IPS-20b (cell line): ENCODE results near the gene MYPOP.
A peak's percentile ranks its signal among the peaks of the same experiment; 100 is the strongest.

ENCODE experiments used
- H3K27ac ChIP-seq: one replicate; pipeline ENCODE4 v1.5.1; 2013; ENCODE audit warnings: low read length
- H3K27me3 ChIP-seq: 2 replicates; pipeline ENCODE4 v1.6.1; 2013; ENCODE audit warnings: mild to moderate bottlenecking, low read length, inconsistent platforms; ENCODE audit not compliant: insufficient read depth
- H3K36me3 ChIP-seq: 2 replicates; pipeline ENCODE4 v1.6.1; 2013; ENCODE audit warnings: low read depth, mild to moderate bottlenecking, inconsistent platforms, low read length, moderate library complexity; ENCODE audit not compliant: insufficient read depth
- H3K4me1 ChIP-seq: 2 replicates; pipeline ENCODE4 v1.6.1; 2013; ENCODE audit warnings: mild to moderate bottlenecking, control low read depth, inconsistent platforms, low read length, moderate library complexity; ENCODE audit not compliant: insufficient read depth
- H3K4me3 ChIP-seq: 2 replicates; pipeline ENCODE4 v1.5.1; 2013; ENCODE audit warnings: mild to moderate bottlenecking, low read length, inconsistent platforms
- H3K9ac ChIP-seq: 2 replicates; pipeline ENCODE4 v1.6.1; 2013; ENCODE audit warnings: low read depth, mild to moderate bottlenecking, inconsistent platforms, low read length, moderate library complexity
- H3K9me3 ChIP-seq: 2 replicates; pipeline ENCODE4 v1.6.1; 2013; ENCODE audit warnings: mild to moderate bottlenecking, low read depth, low read length, inconsistent platforms; ENCODE audit not compliant: insufficient read depth

The MYPOP gene

GRCh38 chr19:45887200-45887710 is 15.2 kb downstream of the MYPOP start:
- Histone ChIP-seq H3K27ac (peak overlapping the region; percentile 89), H3K27me3 (no peaks in the 10 kb centered on the region), H3K9ac (peak overlapping the region; percentile 90; the same call in 1 of the 2 replicates), H3K36me3 (no peaks in the 10 kb centered on the region), H3K9me3 (no peaks in the 10 kb centered on the region), H3K4me1 (peaks cover 2% of the 10 kb centered on the region; the same call in 1 of the 2 replicates), H3K4me3 (peak overlapping the region; percentile 81)

- peak overlapping the region; percentile 81 for H3K4me3 ChIP-seq
- peaks cover 9% of the 10 kb centered on the region; the same call in 1 of the 2 replicates for H3K4me1 ChIP-seq
- H3K36me3 ChIP-seq, result no peaks in the 10 kb centered on the region
- peak overlapping the region; percentile 89 for H3K27ac ChIP-seq
- H3K9ac ChIP-seq, result peak overlapping the region; percentile 90
- H3K27me3 ChIP-seq, result no peaks in the 10 kb centered on the region
- no peaks in the 10 kb centered on the region for H3K9me3 ChIP-seq
These were observed 15.8 kb downstream of the MYPOP start for GRCh38 chr19:45886427-45887199.

GRCh38 chr19:45885556-45886426 is 16.6 kb downstream of the MYPOP start, which contains the start of gene IRF2BP1:
Gene IRF2BP1 (minus strand): TSS chr19:45886141. CDS start chr19:45885774, 367 bp downstream.
- Histone ChIP-seq H3K4me1 (peaks cover 15% of the 10 kb centered on the region; the same call in 1 of the 2 replicates), H3K4me3 (peak within 1 kb of the TSS; percentile 81), H3K9me3 (no peaks in the 10 kb centered on the region), H3K36me3 (no peaks in the 10 kb centered on the region), H3K27ac (peak within 1 kb of the TSS; percentile 89), H3K9ac (peak within 1 kb of the TSS; percentile 90), H3K27me3 (no peaks in the 10 kb centered on the region)

GRCh38 chr19:45884682-45885555 is 17.5 kb downstream of the MYPOP start:
- peaks cover 15% of the 10 kb centered on the region; the same call in 1 of the 2 replicates for H3K4me1 ChIP-seq
- peak overlapping the region; percentile 90; the same call in 1 of the 2 replicates for H3K9ac ChIP-seq
- H3K9me3 ChIP-seq, result no peaks in the 10 kb centered on the region
- H3K36me3 ChIP-seq, result no peaks in the 10 kb centered on the region
- H3K4me3 ChIP-seq, result peak overlapping the region; percentile 81; the same call in 1 of the 2 replicates
- H3K27ac ChIP-seq, result no peak overlapping the region
- H3K27me3 ChIP-seq, result no peaks in the 10 kb centered on the region

- no peak overlapping the region for H3K27ac ChIP-seq
- no peaks in the 10 kb centered on the region for H3K27me3 ChIP-seq
- no peak overlapping the region for H3K9ac ChIP-seq
- no peak overlapping the region for H3K4me3 ChIP-seq
- H3K36me3 ChIP-seq, result no peaks in the 10 kb centered on the region
- H3K4me1 ChIP-seq, result peaks cover 15% of the 10 kb centered on the region; the same call in 1 of the 2 replicates
- no peaks in the 10 kb centered on the region for H3K9me3 ChIP-seq
These were observed 18.3 kb downstream of the MYPOP start for GRCh38 chr19:45883881-45884681.

DNA sequence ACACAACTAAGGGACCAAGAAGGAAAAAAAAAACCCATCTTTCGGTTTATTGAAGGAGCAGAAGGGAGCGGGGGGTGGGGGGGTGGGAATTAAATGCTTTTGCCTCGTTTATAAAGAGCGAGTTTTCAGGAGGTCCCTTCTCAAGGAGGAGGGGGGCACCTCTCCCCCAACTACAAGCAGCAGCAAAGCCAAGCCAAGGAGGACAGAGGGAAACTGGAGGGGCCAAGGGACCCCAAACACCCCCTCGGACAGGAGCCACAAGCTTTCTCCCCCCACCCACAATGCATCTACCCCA is 18.9 kb downstream of the MYPOP start:
- no peaks in the 10 kb centered on the region for H3K27me3 ChIP-seq
- H3K9ac ChIP-seq, result no peak overlapping the region
- H3K27ac ChIP-seq, result no peak overlapping the region
- peaks cover 15% of the 10 kb centered on the region; the same call in 1 of the 2 replicates for H3K4me1 ChIP-seq
- H3K4me3 ChIP-seq, result no peak overlapping the region
- H3K36me3 ChIP-seq, result no peaks in the 10 kb centered on the region
- no peaks in the 10 kb centered on the region for H3K9me3 ChIP-seq

GRCh38 chr19:45882652-45883585 is 19.5 kb downstream of the MYPOP start:
- no peaks in the 10 kb centered on the region for H3K9me3 ChIP-seq
- peak overlapping the region; percentile 65 for H3K4me3 ChIP-seq
- peak overlapping the region; percentile 81; the same call in 1 of the 2 replicates for H3K9ac ChIP-seq
- no peaks in the 10 kb centered on the region for H3K36me3 ChIP-seq
- peaks cover 15% of the 10 kb centered on the region; the same call in 1 of the 2 replicates for H3K4me1 ChIP-seq
- H3K27me3 ChIP-seq, result no peaks in the 10 kb centered on the region
- peak overlapping the region; percentile 69 for H3K27ac ChIP-seq

GRCh38 chr19:45881909-45882528 is 20.4 kb downstream of the MYPOP start:
- Histone ChIP-seq H3K36me3 (no peaks in the 10 kb centered on the region), H3K9ac (peak overlapping the region; percentile 81; the same call in 1 of the 2 replicates), H3K9me3 (no peaks in the 10 kb centered on the region), H3K27me3 (no peaks in the 10 kb centered on the region), H3K27ac (peak overlapping the region; percentile 69), H3K4me3 (peak overlapping the region; percentile 65), H3K4me1 (peaks cover 15% of the 10 kb centered on the region; the same call in 1 of the 2 replicates)

DNA sequence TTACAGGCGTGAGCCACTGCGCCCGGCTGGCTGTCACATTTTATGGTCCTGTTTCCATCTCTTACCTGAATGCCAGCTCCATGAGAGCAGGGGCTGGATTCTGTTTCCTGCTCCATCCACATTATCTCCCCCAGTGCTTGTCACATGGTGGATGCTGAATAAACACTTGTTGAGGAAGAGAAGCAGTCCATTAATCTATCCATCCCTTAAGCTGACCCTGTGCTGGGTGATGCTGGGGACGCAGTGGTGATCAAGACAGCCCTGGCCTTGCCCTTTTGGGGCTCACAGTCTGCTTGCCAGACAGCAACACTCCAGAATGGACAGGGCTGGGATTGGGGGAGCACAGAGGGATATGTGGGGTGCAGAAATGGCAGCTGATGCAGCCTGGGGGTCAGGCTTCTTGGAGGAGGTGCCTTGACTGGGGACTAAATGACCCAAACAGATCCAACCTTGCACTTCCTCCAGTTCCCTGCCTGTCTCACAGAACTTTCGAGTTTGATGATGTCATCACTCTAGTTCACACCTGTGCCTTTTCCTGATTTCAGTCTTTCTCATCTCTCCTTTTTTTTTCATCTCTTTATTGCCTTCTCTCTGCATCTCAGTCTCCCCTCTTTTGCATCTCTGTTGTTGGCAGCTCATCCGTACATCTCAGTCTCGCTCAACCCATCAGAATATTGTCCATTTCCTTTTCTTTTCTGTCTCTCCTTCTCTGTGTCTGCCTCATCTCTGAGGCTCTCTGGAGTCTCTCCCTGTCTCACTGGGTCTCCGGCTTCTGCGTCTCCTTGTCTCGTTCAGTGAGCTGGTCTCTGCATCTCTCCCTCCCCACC is 21.1 kb downstream of the MYPOP start:
- Histone ChIP-seq H3K4me1 (peaks cover 15% of the 10 kb centered on the region; the same call in 1 of the 2 replicates), H3K36me3 (no peaks in the 10 kb centered on the region), H3K9ac (peak overlapping the region; percentile 81; the same call in 1 of the 2 replicates), H3K4me3 (peak overlapping the region; percentile 65; the same call in 1 of the 2 replicates), H3K9me3 (no peaks in the 10 kb centered on the region), H3K27me3 (no peaks in the 10 kb centered on the region), H3K27ac (no peak overlapping the region)
